GM19397 (cell line): ENCODE data around the gene SYNGR4.

Experiments used
- ATAC-seq: cut with Tn5 transposase; IDR thresholded peaks from one replicate; pipeline ENCODE4 v1.9.1; 2021; ENCODE audit warnings: mild to moderate bottlenecking, moderate library complexity; ENCODE audit not compliant: unreplicated experiment

SYNGR4 gene

DNA sequence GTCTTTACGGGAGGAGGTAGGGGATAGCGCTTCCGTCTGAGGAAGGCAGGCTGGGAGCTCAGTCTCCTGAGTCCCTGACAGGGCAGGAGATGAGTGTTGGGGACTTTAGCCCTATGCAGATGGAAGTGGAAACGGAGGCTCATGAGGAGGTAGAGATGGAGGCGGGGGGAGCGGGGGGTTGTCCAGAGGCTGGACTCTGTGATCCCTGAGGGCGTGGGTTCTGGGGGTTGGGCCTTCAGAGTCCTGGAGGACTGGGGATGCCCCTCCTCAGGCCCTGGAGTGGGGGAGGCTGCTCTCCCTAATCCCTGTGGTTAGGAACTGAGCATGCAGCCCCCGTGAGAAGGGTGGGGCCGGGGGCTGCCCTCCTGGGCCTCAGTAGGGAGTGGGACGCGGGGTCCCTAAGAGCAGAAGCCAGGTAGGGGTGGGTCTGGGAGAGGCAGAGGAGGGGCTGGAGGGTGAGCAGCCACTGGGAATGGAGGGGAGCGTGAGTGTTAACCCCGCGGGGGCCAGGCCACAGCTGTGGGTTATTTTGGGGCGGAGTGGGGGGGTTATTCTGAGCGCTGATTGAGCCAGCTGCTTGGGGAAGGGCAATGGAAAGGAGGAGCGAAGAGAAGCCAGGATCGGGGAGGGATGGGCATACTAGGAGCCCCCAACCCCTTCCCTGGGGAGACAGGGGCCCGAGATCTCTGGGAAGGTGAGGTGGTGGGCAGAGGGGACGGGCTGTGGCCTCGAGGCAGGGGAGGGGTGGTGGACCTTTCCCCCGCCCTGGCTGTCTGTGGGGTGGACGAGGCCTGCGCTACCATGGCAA, 32.1 kb downstream of the SYNGR4 start:
- ATAC-seq: no peak

DNA sequence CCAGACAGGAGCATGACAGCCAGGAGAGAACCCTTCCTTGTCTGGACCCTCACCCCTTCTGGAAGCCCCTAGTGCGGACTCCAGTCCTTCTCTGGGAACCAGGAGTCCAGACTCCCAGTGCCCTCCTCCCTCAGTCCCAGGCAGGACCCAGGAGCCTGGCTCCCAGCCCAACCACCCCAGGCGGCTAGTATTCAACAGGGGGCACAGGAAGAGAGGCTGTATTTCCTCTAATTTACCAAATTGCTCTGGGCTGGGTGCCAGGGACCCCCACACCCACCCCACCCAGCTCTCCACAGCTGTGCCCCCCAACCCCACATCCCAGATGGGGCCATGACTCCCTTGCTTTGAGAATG, 32.6 kb downstream of the SYNGR4 start:
- no peak for ATAC-seq

DNA sequence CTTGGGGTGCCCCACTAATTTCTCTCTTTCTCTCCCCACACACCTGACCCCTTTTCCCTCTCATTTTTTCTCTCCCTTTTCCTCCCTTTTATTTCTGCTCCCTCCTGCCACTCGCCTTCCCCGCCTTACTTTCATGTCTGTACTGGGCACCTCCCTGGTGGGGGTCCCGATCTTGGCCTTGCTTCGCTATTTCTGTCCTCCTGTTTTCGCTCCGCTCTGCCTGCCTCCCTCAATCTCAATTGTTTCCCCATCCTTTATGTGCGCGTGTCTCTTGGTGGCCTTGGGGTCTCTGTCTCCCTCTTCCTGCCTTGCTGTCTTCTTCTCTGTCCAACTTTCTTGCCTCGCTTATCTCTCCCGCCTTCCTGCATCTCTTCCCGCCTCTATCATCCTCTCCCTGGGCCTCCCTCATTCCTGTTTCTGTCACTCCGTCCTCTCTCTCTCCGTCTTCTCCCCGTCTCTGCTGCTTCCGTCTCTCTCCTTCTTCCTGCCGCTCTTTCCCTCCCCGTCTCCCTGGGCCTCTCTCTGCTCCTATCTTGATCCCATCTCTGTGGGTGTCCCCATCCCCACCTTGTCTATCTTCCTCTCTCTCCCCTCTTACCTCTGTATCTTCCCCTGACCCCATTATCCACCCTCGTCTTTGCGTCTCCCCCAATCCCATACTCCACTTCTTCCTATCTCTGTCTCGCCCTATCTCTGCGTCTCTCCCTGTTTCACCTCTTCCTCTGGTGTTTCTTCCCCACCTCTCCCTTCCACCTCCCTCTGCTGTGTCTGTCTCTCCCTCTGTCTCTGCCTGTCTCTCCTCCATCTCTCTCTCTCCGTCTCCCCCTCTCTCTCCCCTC, 33.3 kb downstream of the SYNGR4 start:
- no peak for ATAC-seq

DNA sequence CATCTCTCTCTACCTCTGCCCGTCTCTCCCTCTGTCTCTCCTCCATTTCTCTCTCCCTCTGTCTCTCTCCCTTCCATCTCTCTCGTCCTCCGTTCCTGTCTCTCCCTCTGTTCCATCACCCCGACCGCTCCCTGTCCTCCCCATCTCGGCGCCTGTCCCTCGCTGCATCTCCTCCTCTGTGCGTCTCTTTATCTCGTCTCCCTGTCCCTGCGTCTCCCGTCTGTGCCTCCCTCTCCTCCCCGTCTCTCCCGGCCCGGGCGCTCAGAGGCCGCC, 33.9 kb downstream of the SYNGR4 start:
- ATAC-seq: no peak

DNA sequence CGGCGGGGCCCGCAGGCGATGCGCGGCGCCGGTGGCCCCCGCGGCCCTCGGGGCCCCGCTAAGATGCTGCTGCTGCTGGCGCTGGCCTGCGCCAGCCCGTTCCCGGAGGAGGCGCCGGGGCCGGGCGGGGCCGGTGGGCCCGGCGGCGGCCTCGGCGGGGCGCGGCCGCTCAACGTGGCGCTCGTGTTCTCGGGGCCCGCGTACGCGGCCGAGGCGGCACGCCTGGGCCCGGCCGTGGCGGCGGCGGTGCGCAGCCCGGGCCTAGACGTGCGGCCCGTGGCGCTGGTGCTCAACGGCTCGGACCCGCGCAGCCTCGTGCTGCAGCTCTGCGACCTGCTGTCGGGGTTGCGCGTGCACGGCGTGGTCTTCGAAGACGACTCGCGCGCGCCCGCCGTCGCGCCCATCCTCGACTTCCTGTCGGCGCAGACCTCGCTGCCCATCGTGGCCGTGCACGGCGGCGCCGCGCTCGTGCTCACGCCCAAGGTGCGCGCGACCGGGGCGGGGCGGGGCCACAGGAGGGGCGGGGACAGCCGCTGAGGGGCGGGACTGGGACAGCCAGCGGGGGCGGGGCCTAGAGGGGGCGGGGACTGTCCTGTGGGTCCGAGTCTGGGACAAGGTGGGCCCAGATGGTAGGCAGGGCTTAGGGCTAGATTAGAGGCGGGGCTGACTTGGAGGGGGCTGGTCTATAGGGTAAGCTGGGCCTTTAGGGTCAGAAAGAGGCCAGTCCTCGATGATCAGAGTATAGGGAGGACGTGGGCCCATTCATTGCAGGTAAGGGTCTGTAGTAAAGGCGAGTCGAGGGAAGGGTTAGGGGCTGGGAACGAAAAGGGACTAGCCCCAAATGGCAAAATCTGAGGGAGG, 34.4 kb downstream of the SYNGR4 start:
- ATAC-seq: peak; percentile 69

DNA sequence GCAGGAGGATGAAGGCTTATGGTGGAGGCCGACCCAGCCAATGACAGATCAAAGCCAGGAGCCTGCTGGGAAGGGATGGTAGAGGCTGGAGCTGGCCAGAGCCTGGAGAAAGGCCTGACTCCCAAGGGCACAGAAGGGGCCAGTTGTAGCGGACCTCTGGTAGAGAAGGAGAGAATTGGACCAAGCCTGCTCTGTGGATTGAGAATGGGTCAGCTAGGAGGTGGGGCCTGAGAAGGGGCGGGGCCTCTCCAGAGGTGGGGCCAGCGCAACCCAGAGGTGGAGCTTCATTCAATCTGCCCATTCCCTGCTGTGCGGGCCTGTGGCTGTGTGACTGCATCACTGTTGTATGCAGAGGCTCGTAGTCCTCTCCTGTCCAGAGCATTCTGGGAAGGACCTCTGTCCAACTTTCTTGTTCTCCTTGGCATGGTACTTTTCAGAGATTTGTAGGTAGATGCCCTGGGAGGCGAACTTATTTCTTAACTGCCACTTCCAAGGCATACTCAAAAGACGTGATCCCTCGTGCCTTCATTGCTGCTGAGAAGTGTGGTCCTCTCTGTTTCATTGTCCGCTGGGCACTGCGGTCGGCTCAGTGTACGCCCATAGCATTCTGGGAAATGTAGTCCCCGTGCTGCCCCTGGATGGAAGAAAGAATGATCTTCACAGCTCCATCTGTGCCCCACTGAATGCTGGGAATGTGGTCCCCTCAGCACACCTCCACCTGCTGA, 36.0 kb downstream of the SYNGR4 start:
- no peak for ATAC-seq

DNA sequence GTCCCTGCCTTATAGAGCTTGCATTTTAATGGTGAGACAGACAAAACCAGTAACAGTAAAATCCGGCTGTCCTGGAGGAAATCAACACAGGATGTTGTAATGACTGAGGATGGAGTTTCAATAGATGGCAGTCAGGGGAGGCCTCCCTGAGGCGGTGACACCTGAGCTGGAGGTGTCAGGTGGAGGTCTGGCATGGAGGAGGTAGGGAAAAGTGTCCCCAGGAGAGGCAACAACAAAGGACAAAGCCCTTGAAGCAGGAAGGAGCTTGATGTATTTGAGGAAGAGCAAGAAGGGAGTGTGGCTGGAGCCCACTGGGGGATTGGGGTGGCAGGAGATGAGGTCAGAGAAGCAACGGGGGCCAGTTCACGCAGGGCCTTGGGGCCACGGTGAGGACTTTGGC, 37.1 kb downstream of the SYNGR4 start:
- no peak for ATAC-seq

DNA sequence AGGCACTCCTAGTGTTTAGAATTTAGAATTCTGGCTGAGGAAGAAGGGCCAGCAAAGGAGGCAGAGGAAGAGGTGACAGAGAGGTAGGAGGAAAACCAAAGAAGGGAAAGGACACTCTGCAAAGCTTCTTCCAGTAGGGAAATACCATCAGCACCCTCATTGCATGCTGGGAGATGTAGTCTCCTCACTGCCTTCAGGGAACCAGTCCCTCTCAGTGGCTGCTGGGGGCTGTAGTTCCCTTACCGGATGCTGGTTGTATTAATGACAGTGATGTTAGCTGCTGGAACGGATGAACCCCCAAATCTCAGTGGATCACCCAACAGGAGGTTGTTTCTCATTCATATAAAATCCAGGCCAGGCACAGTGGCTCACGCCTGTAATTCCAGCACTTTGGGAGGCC, 39.4 kb downstream of the SYNGR4 start:
- ATAC-seq: no peak

DNA sequence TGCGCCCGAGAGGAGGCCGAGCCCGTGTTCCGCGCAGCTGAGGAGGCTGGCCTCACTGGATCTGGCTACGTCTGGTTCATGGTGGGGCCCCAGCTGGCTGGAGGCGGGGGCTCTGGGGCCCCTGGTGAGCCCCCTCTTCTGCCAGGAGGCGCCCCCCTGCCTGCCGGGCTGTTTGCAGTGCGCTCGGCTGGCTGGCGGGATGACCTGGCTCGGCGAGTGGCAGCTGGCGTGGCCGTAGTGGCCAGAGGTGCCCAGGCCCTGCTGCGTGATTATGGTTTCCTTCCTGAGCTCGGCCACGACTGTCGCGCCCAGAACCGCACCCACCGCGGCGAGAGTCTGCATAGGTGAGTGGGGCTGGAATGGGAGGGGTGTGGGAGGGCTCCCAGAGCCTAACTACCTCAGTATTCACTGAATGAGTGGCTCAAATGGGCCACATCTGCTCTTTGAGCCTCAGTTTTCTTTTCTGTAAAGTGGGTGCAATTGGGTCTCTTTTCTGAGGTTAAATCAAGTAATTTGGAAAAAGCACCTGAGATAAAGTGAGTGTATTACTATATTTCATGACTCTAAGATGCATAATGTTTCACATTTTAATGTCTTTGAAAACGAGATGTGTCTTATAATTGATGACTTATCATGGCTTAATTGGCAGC, 41.0 kb downstream of the SYNGR4 start:
- ATAC-seq: no peak

DNA sequence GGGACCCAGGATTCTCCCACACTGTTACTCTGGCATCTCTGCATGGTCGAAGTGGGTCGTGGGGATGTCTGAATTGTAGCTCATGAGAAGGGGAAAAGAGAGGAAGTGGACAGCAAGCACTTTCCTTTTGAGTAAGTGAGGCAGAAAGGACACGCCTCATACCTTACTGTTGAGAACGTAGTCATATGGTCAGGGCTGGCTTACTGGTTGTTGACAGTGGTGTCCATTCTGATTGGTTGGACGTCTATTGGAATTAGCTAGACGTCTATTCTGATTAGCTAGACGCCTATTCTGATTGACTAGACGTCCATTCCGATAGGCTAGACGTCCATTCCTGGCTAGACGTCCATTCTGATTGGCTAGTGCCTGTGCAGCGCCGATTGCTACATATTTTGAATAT, 41.7 kb downstream of the SYNGR4 start:
- ATAC-seq: no peak

DNA sequence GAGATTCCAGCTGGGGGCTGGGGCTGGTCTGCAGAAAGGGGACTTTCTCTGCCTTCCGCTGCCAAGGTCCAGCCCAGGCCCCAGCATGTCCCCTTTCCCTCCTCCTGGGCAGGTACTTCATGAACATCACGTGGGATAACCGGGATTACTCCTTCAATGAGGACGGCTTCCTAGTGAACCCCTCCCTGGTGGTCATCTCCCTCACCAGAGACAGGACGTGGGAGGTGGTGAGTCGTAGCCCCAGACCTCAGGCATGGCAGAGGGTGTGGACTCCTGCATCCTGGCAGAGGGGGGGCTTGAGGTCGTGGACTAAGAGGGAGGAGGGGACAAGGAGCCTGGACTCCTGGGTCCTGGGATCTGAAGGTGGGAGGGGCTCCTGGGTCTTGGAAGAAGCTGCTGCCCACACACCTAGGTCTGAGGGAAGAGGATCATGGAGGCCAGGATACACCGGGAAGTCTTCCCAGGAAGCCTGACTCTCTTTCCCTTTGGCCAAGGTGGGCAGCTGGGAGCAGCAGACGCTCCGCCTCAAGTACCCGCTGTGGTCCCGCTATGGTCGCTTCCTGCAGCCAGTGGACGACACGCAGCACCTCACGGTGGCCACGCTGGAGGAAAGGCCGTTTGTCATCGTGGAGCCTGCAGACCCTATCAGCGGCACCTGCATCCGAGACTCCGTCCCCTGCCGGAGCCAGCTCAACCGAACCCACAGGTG, 49.9 kb downstream of the SYNGR4 start:
- no peak for ATAC-seq

DNA sequence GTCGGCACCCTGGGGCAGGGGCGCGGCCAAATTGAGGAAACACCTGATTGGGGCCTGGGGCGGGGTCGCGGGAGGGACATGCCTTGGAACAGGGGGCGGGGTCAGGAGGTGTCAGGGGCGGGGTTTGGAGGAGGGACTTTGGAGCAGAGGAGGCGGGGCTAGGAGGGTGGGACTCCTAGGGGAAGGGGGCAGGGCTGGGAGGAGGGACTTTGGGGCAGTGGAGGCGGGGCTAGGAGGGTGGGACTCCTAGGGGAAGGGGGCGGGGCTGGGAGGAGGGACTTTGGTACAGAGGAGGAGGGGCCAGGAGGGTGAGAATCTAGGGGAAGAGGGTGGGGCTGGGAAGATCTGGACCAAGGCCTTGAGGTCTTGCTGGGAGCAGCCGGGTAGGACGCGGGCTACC, 51.2 kb downstream of the SYNGR4 start:
- no peak for ATAC-seq

DNA sequence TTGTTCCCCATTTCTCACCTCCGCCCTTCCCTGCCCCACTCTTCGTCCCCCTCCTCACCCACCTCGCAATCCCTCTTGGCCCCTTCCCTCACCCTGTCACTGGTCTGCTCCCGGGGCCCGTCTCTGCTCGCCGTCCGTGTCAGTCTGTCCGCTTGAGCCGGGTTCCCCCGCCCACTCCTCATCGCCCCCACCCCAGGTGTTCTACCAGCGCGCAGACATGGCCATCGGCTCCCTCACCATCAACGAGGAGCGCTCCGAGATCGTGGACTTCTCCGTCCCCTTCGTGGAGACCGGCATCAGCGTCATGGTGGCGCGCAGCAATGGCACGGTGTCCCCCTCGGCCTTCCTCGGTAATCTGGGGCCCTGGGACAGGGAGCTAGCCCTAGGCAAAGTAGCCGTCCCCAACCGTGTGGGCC, 51.6 kb downstream of the SYNGR4 start:
- ATAC-seq: no peak

DNA sequence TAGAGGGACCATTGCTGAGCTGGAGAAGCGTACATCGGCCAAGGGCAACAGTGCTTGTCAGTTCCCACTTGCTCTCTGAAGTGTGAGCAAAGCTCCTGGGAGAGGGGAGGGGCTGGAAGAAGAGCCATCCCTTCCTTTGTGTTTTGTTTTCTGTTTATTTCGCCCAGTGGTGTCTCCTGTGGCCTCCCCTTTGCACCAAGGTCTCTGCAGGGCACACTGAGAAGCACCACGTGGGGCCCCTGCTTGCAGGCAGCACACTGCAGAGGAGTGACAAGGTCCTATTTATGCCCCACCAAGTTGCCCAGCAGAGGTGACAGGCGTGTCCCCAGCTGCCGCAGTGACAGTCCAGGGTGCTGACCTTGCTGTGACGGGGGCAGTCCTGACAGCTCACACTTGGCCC, 53.3 kb downstream of the SYNGR4 start:
- ATAC-seq: no peak

DNA sequence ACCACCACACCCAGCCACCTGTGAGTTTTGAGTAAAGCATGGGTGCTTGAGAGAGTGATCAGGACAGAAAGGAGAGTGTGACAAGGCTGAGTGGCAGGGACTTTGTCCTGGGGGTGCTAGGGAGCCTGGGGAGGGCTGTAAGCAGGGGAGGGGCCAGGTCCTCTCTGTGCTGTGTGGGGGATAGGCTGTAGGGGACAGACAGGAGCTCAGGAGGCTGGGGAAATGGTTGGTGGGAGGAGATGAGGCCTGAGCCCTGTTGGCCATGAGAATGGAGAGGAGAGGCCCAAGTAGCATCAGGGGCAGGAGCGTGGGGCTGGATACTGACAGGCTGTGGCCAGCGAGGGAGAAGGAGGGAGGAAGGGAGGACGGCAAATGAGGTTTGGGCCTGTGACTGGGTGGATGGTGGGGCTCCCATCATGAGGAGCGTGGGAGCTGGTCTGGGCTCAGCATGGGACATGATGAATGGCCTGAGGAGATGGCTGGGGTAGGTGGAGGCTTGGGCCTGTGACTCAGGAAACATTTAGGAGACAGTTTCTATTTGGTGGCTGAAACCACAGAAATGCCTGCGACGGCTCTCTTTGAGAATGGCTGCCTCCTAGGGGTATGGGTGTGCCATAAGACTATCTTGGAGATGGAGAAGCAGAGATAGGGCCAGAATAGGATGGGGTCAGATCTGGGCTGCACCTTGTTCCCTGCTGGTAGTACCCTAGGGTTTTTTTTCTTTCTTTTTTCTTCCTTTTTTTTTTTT, 54.3 kb downstream of the SYNGR4 start:
- no peak for ATAC-seq

DNA sequence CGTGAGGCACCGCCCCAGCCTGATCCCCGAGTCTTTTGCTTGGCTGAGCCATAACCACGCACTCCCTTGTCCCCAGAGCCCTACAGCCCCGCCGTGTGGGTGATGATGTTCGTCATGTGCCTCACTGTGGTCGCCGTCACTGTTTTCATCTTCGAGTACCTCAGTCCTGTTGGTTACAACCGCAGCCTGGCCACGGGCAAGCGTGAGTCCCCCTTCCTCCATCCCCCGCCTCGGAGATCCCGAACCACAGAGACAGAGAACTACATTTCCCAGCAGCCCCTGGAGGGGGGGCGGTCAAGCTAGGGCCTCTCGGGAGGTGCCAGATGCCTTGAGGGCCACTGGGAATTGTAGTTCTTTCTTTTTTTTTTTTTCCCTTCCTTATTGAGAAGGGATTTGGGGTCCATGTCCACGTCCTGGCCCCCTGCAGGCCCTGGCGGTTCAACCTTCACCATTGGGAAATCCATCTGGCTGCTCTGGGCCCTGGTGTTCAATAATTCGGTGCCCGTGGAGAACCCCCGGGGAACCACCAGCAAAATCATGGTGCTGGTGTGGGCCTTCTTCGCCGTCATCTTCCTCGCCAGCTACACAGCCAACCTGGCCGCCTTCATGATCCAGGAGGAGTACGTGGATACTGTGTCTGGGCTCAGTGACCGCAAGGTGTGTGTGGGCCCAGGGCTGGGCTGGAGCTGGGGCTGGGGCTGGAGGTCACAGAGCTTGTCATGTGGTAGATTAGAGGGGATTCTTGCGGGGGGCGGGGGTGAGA, 55.2 kb downstream of the SYNGR4 start:
- ATAC-seq: peak; percentile 72

DNA sequence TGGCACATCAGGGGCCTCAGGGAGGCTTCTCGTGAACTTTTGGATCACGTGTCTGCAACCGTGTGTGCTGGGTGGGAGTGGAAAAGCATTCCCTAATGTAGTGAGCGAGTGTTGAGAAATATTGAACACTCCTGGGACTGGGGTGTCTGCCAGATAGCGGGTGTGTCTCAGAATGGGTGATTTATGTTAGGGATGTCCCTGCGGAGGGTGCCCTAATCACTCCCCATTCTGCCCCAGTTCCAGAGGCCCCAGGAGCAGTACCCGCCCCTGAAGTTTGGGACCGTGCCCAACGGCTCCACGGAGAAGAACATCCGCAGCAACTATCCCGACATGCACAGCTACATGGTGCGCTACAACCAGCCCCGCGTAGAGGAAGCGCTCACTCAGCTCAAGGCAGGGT, 57.4 kb downstream of the SYNGR4 start:
- ATAC-seq: no peak

DNA sequence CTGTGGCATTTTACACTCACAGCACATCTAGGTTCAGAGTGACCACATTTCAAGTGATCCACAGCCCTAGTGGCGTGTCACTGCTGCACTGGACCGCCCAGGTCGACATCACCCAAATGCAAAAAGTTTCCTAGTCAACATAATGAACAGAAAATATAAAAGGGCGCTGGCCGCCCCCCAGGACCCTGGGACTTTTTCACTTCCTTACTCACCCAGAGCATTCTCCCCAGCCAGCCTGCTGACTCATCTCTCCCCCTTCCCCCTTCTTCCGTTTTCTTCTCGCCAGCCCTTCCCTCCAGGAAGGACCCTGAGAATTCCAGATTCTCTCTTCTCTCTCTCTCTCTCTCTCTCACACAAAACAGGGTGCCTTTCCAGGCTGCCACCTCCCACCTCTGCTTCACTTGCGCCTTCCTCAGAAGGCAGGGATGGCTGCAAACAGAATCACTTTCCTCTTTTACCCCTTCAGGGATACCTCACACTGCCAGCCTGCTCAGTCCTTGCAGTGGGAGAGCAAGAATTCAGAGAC, 60.6 kb downstream of the SYNGR4 start:
- ATAC-seq: no peak
